ENCODE results near the gene DEPDC7. TPM values are rescaled to one million over a fixed set of nuclear protein-coding genes. Genes with fewer than 3 reads are reported as not detected.

DEPDC7 gene
- total and polyA plus RNA-seq, 11 donors = 0.12 to 1.0 (median 0.32) TPM; not detected in 3

DNA sequence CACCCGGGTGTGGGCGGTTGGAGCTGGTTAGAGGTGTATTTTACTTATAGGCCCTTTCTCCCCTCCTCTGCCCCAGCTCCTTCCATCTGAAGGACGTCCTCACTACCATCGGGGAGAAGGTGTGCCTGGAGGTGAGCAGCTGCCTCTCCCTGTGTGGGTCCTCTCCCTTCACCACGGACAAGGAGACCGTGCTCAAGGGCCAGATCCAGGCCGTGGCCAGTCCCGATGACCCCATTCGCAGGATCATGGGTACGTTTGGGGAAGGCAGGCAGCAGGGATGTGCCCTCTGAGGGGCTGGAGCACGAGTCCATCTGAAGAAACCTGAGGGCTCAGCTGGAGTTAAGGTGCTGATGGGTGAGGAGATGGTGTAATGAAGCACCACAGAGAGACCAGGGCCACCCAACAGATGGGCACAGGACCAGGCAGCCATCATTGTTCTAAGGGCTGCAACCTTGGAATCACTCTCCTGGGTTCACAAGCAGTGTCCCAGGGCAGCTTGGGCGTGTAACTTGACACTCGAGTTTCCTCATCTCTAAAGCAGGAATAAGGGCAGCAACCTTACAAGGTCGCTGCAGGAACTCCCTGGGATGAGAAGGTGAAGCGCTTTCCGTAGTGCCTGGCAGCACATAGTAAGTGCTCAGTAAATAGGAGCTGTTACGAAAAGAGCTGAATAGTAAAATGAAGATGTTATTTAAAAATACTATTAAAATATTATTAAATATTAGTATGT is 53.1 kb downstream of the DEPDC7 start:
- ATAC-seq (no peak), DNase-seq (no peak)
- Histone ChIP-seq H3K9me3 (no peaks in the 10 kb centered on the region), H3K27me3 (no peaks in the 10 kb centered on the region), H3K27ac (no peak overlapping the region), H3K4me1 (peaks cover 0 to 16% (median under 1%) of the 10 kb centered on the region in 12 donors), H3K36me3 (peaks cover 0 to 85% (median 77%) of the 10 kb centered on the region in 9 donors), H3K4me3 (no peak overlapping the region)
- intact Hi-C loops (cut with DNase I) = loop anchor here in 6 of 10 donors (5.0 to 10.0 kb wide), 5 partner anchors 106 to 264 kb away; no protein-coding TSS in a partner anchor
- WGBS, 4 donors = 96 to 97% (median 96%) methylated on average over 17 of the region's 17 CpGs
- TF ChIP-seq, protein P1, sequence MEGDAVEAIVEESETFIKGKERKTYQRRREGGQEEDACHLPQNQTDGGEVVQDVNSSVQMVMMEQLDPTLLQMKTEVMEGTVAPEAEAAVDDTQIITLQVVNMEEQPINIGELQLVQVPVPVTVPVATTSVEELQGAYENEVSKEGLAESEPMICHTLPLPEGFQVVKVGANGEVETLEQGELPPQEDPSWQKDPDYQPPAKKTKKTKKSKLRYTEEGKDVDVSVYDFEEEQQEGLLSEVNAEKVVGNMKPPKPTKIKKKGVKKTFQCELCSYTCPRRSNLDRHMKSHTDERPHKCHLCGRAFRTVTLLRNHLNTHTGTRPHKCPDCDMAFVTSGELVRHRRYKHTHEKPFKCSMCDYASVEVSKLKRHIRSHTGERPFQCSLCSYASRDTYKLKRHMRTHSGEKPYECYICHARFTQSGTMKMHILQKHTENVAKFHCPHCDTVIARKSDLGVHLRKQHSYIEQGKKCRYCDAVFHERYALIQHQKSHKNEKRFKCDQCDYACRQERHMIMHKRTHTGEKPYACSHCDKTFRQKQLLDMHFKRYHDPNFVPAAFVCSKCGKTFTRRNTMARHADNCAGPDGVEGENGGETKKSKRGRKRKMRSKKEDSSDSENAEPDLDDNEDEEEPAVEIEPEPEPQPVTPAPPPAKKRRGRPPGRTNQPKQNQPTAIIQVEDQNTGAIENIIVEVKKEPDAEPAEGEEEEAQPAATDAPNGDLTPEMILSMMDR (IDR thresholded peaks at IDR 0.05) = no peak
- no peak for TF ChIP-seq POLR2A (IDR thresholded peaks at IDR 0.05)

DNA sequence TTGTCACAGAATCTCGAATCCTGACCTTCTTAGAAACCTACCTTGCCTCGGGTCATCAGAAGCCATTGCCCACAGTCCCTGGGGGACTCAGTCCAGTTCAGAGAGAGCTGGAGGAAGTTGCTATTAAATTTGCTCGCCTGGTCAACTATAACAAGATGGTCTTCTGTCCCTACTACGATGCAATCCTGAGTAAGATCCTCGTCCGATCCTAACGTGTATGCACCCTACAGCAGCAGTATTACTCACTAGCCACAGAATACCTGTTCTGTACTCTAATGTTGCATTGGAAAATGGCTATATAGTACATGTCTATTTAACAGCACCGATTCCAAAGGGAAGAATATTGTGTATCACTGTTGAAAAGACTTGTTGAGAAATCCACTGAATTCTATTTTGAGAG is 56.8 kb downstream of the DEPDC7 start:
- DNase-seq (no peak), ATAC-seq (no peak)
- H3K36me3 ChIP-seq = peaks cover 0 to 97% (median 92%) of the 10 kb centered on the region in 9 donors
- H3K27me3 ChIP-seq = no peaks in the 10 kb centered on the region
- WGBS, 4 donors = 88 to 95% (median 92%) methylated on average over 8 of the region's 8 CpGs
- no peak overlapping the region for H3K27ac ChIP-seq
- TF ChIP-seq POLR2A (IDR thresholded peaks at IDR 0.05) = no peak
- TF ChIP-seq, protein P1 (IDR thresholded peaks at IDR 0.05) = no peak
- no peak overlapping the region for H3K4me3 ChIP-seq
- intact Hi-C loops (cut with DNase I) = loop anchor here in 1 of 10 donors (10.0 kb wide), 1 partner anchor 262 kb away; no protein-coding TSS in a partner anchor
- H3K4me1 ChIP-seq = no peaks in the 10 kb centered on the region
- H3K9me3 ChIP-seq = no peaks in the 10 kb centered on the region

Other genes starting within 250 kb of the DEPDC7 start
- not detected for gene CCDC73, start 221.2 kb upstream of the DEPDC7 start, total RNA-seq
- gene CCDC73, start 221.2 kb upstream of the DEPDC7 start, polyA plus RNA-seq = under 1 TPM in 1 of 2 donors, not detected in 1; 0.01 TPM
- gene PRRG4, start 186.0 kb upstream of the DEPDC7 start, total RNA-seq = 1 to 10 TPM in 2 of 9 donors, under 1 TPM in 7; 0.12 to 1.4 (median 0.39) TPM
- gene PRRG4, start 186.0 kb upstream of the DEPDC7 start, polyA plus RNA-seq = under 1 TPM; 0.14 to 0.57 TPM
- 10 to 100 TPM; 14.7 to 25.3 (median 19.4) TPM for gene QSER1, start 123.1 kb upstream of the DEPDC7 start, total RNA-seq
- gene QSER1, start 123.1 kb upstream of the DEPDC7 start, polyA plus RNA-seq = 1 to 10 TPM; 2.1 to 5.9 TPM
- gene TCP11L1, start 23.7 kb downstream of the DEPDC7 start, total RNA-seq = 10 to 100 TPM in 4 of 9 donors, 1 to 10 TPM in 5; 4.8 to 13.9 (median 9.6) TPM
- 1 to 10 TPM; 3.1 to 5.3 TPM for gene TCP11L1, start 23.7 kb downstream of the DEPDC7 start, polyA plus RNA-seq
- 10 to 100 TPM in 6 of 9 donors, 1 to 10 TPM in 3; 5.9 to 15.6 (median 13.2) TPM for gene CSTF3, start 145.6 kb downstream of the DEPDC7 start, total RNA-seq
- 10 to 100 TPM; 10.5 to 23.6 TPM for gene CSTF3, start 145.6 kb downstream of the DEPDC7 start, polyA plus RNA-seq
- 100 to 1,000 TPM; 207 to 298 (median 257) TPM for gene HIPK3, start 241.5 kb downstream of the DEPDC7 start, total RNA-seq
- 10 to 100 TPM; 26.3 to 36.4 TPM for gene HIPK3, start 241.5 kb downstream of the DEPDC7 start, polyA plus RNA-seq